ENCODE results near the gene CDKAL1.

Gene CDKAL1

DNA sequence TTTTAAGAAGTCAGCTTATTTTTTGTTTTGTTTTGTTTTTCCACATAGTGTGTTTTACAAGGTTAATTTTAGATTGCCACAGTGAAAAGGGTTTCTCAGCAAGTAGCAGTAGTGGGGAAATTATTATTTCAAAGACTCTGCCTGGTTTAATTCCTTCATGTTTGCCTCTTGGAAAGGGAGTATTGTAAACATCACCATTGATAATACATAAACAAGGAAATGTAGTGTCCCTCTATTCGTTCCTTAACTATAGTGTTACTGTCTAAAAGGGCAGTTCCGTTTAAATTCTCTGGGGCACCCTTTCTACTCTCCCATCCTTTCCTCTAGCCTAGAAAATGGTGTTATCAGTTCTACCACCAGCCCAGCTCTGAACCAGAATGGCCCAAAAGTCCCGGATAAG is 668.3 kb downstream of the CDKAL1 start:
- TF ChIP-seq ARNTL (CRISPR knock-in tag; IDR thresholded peaks at IDR 0.05; ENCODE audit: borderline replicate concordance, low read depth) = no peak
- TF ChIP-seq, protein P1, sequence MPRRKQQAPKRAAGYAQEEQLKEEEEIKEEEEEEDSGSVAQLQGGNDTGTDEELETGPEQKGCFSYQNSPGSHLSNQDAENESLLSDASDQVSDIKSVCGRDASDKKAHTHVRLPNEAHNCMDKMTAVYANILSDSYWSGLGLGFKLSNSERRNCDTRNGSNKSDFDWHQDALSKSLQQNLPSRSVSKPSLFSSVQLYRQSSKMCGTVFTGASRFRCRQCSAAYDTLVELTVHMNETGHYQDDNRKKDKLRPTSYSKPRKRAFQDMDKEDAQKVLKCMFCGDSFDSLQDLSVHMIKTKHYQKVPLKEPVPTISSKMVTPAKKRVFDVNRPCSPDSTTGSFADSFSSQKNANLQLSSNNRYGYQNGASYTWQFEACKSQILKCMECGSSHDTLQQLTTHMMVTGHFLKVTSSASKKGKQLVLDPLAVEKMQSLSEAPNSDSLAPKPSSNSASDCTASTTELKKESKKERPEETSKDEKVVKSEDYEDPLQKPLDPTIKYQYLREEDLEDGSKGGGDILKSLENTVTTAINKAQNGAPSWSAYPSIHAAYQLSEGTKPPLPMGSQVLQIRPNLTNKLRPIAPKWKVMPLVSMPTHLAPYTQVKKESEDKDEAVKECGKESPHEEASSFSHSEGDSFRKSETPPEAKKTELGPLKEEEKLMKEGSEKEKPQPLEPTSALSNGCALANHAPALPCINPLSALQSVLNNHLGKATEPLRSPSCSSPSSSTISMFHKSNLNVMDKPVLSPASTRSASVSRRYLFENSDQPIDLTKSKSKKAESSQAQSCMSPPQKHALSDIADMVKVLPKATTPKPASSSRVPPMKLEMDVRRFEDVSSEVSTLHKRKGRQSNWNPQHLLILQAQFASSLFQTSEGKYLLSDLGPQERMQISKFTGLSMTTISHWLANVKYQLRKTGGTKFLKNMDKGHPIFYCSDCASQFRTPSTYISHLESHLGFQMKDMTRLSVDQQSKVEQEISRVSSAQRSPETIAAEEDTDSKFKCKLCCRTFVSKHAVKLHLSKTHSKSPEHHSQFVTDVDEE (CRISPR knock-in tag; IDR thresholded peaks at IDR 0.05) = no peak
- TF ChIP-seq ESRRG (CRISPR knock-in tag; IDR thresholded peaks at IDR 0.05) = no peak
- TF ChIP-seq, protein P2, sequence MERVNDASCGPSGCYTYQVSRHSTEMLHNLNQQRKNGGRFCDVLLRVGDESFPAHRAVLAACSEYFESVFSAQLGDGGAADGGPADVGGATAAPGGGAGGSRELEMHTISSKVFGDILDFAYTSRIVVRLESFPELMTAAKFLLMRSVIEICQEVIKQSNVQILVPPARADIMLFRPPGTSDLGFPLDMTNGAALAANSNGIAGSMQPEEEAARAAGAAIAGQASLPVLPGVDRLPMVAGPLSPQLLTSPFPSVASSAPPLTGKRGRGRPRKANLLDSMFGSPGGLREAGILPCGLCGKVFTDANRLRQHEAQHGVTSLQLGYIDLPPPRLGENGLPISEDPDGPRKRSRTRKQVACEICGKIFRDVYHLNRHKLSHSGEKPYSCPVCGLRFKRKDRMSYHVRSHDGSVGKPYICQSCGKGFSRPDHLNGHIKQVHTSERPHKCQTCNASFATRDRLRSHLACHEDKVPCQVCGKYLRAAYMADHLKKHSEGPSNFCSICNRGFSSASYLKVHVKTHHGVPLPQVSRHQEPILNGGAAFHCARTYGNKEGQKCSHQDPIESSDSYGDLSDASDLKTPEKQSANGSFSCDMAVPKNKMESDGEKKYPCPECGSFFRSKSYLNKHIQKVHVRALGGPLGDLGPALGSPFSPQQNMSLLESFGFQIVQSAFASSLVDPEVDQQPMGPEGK (CRISPR knock-in tag; IDR thresholded peaks at IDR 0.05; ENCODE audit: borderline replicate concordance) = no peak
- no peak for TF ChIP-seq PPARA (CRISPR knock-in tag; IDR thresholded peaks at IDR 0.05; ENCODE audit: borderline replicate concordance)
- no peak for TF ChIP-seq ZNF565 (CRISPR knock-in tag; conservative IDR thresholded peaks at IDR 0.05; ENCODE audit: low read depth)
- TF ChIP-seq, protein P3, sequence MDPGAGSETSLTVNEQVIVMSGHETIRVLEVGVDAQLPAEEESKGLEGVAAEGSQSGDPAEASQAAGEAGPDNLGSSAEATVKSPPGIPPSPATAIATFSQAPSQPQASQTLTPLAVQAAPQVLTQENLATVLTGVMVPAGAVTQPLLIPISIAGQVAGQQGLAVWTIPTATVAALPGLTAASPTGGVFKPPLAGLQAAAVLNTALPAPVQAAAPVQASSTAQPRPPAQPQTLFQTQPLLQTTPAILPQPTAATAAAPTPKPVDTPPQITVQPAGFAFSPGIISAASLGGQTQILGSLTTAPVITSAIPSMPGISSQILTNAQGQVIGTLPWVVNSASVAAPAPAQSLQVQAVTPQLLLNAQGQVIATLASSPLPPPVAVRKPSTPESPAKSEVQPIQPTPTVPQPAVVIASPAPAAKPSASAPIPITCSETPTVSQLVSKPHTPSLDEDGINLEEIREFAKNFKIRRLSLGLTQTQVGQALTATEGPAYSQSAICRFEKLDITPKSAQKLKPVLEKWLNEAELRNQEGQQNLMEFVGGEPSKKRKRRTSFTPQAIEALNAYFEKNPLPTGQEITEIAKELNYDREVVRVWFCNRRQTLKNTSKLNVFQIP (CRISPR knock-in tag; IDR thresholded peaks at IDR 0.05; ENCODE audit: borderline replicate concordance, low read depth) = no peak
- TF ChIP-seq, protein P4, sequence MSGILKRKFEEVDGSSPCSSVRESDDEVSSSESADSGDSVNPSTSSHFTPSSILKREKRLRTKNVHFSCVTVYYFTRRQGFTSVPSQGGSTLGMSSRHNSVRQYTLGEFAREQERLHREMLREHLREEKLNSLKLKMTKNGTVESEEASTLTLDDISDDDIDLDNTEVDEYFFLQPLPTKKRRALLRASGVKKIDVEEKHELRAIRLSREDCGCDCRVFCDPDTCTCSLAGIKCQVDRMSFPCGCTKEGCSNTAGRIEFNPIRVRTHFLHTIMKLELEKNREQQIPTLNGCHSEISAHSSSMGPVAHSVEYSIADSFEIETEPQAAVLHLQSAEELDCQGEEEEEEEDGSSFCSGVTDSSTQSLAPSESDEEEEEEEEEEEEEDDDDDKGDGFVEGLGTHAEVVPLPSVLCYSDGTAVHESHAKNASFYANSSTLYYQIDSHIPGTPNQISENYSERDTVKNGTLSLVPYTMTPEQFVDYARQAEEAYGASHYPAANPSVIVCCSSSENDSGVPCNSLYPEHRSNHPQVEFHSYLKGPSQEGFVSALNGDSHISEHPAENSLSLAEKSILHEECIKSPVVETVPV (CRISPR knock-in tag; IDR thresholded peaks at IDR 0.05) = no peak
- TF ChIP-seq ISL1 (CRISPR knock-in tag; IDR thresholded peaks at IDR 0.05) = no peak
- TF ChIP-seq, protein P5, sequence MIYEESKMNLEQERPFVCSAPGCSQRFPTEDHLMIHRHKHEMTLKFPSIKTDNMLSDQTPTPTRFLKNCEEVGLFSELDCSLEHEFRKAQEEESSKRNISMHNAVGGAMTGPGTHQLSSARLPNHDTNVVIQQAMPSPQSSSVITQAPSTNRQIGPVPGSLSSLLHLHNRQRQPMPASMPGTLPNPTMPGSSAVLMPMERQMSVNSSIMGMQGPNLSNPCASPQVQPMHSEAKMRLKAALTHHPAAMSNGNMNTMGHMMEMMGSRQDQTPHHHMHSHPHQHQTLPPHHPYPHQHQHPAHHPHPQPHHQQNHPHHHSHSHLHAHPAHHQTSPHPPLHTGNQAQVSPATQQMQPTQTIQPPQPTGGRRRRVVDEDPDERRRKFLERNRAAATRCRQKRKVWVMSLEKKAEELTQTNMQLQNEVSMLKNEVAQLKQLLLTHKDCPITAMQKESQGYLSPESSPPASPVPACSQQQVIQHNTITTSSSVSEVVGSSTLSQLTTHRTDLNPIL (CRISPR knock-in tag; IDR thresholded peaks at IDR 0.05; ENCODE audit: low read depth) = no peak
- TF ChIP-seq CSDC2 (CRISPR knock-in tag; IDR thresholded peaks at IDR 0.05) = no peak
- TF ChIP-seq GLIS3 (CRISPR knock-in tag; IDR thresholded peaks at IDR 0.05) = no peak
- TF ChIP-seq SNAI2 (CRISPR knock-in tag; IDR thresholded peaks at IDR 0.05) = no peak
- no peak for TF ChIP-seq ZNF70 (CRISPR knock-in tag; IDR thresholded peaks at IDR 0.05)
- no peak for TF ChIP-seq TOX (CRISPR knock-in tag; IDR thresholded peaks at IDR 0.05; ENCODE audit: borderline replicate concordance)
- no peak for TF ChIP-seq ZNF8 (CRISPR knock-in tag; IDR thresholded peaks at IDR 0.05)
- TF ChIP-seq ZFP30 (CRISPR knock-in tag; IDR thresholded peaks at IDR 0.05) = no peak
- TF ChIP-seq ZFP3 (CRISPR knock-in tag; IDR thresholded peaks at IDR 0.05) = no peak
- TF ChIP-seq ZC3H10 (CRISPR knock-in tag; IDR thresholded peaks at IDR 0.05) = no peak

DNA sequence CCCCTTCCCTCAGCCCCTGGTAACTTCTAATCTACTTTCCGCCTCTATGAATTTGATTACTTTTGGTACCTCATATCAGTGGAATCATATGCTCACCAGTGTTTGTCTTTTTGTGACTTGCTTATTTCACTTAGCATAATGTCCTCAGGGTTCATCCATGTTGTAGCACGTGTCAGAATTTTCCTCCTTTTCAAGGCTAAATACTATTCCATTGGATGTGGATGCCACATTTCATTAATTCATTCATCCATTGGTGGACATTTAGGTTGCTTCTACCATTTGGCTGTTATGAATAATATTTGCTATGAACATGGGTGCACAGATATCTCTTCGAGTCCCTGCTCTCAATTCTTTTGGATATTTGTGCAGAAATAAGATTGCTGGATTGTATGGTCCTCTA is 670.7 kb downstream of the CDKAL1 start:
- no peak for ATAC-seq
- TF ChIP-seq TCF4 (CRISPR knock-in tag; IDR thresholded peaks at IDR 0.05; ENCODE audit: borderline replicate concordance) (no peak), RARB (CRISPR knock-in tag; IDR thresholded peaks at IDR 0.05) (no peak), ZNF565 (CRISPR knock-in tag; conservative IDR thresholded peaks at IDR 0.05; ENCODE audit: low read depth) (no peak), ZC3H10 (CRISPR knock-in tag; IDR thresholded peaks at IDR 0.05) (no peak)
- TF ChIP-seq, protein P1 (CRISPR knock-in tag; IDR thresholded peaks at IDR 0.05) = no peak
- TF ChIP-seq, protein P2 (CRISPR knock-in tag; IDR thresholded peaks at IDR 0.05; ENCODE audit: borderline replicate concordance) = no peak

More for the DNA sequence above, 668.3 kb downstream of the CDKAL1 start:
- no peak for ATAC-seq

All from SK-N-SH treated with all-trans-retinoic acid at 6 μM for 48 hours (cell line).